Measurements from ENCODE around the gene LRPAP1. TPM values are rescaled to one million over a fixed set of nuclear protein-coding genes. Genes with fewer than 3 reads are reported as not detected.

Gene LRPAP1
- total RNA-seq, 4 donors from 2014 or later = 168 to 320 (median 259) TPM

GRCh38 chr4:3479358-3480101, 52.7 kb downstream of the LRPAP1 start:
- Histone ChIP-seq H3K36me3 (no peaks in the 10 kb centered on the region), H3K27me3 (no peaks in the 10 kb centered on the region), H3K4me1 (peaks cover 0 to 5% of the 10 kb centered on the region in 2 donors), H3K27ac (no peak overlapping the region), H3K4me3 (replicated peaks in 1 of 3) (no peak overlapping the region), H3K9me3 (no peaks in the 10 kb centered on the region)
- WGBS, 2 donors = 78 to 84% methylated on average over 14 to 24 of the region's 25 CpGs
- intact Hi-C loops (cut with DNase I) = no loop called here
- no peak for TF ChIP-seq POLR2A (IDR thresholded peaks at IDR 0.05)
- no peak for TF ChIP-seq CTCF (IDR thresholded peaks at IDR 0.05)
- DNase-seq = no peak

GRCh38 chr4:3478446-3479357, 53.5 kb downstream of the LRPAP1 start:
- Histone ChIP-seq H3K27ac (no peak overlapping the region), H3K4me3 (replicated peaks in 1 of 3) (no peak overlapping the region), H3K27me3 (no peaks in the 10 kb centered on the region), H3K9me3 (no peaks in the 10 kb centered on the region), H3K36me3 (no peaks in the 10 kb centered on the region), H3K4me1 (no peaks in the 10 kb centered on the region)
- DNase-seq = no peak
- TF ChIP-seq POLR2A (IDR thresholded peaks at IDR 0.05) = no peak
- no peak for TF ChIP-seq CTCF (IDR thresholded peaks at IDR 0.05)
- 84 to 97% methylated on average over 13 to 18 of the region's 35 CpGs for WGBS, 2 donors
- intact Hi-C loops (cut with DNase I) = no loop called here

GRCh38 chr4:3477750-3478430, 54.3 kb downstream of the LRPAP1 start:
- no peak overlapping the region for H3K4me3 ChIP-seq (replicated peaks in 1 of 3)
- H3K4me1 ChIP-seq = no peaks in the 10 kb centered on the region
- no peak overlapping the region for H3K27ac ChIP-seq
- no peaks in the 10 kb centered on the region for H3K9me3 ChIP-seq
- H3K27me3 ChIP-seq = no peaks in the 10 kb centered on the region
- H3K36me3 ChIP-seq = no peaks in the 10 kb centered on the region
- WGBS, 2 donors = 68 to 84% methylated on average over 5 to 13 of the region's 23 CpGs
- intact Hi-C loops (cut with DNase I) = no loop called here
- DNase-seq = no peak
- no peak for TF ChIP-seq POLR2A (IDR thresholded peaks at IDR 0.05)
- TF ChIP-seq CTCF (IDR thresholded peaks at IDR 0.05) = no peak

- Histone ChIP-seq H3K27me3 (no peaks in the 10 kb centered on the region), H3K4me1 (no peaks in the 10 kb centered on the region)
- intact Hi-C loops (cut with DNase I) = no loop called here
These were observed 55.1 kb downstream of the LRPAP1 start for GRCh38 chr4:3476936-3477749.

More at GRCh38 chr4:3476936-3477749, 55.1 kb downstream of the LRPAP1 start:
- Histone ChIP-seq H3K27ac (no peak overlapping the region), H3K4me3 (replicated peaks in 1 of 3) (no peak overlapping the region), H3K9me3 (no peaks in the 10 kb centered on the region), H3K36me3 (no peaks in the 10 kb centered on the region)
- WGBS, 2 donors = 88 to 90% methylated on average over 11 to 13 of the region's 27 CpGs
- TF ChIP-seq CTCF (IDR thresholded peaks at IDR 0.05) = no peak
- TF ChIP-seq POLR2A (IDR thresholded peaks at IDR 0.05) = no peak
- peak in 1 of 2 donors; percentile 0 for DNase-seq
